ENCODE data around the gene KIRREL3.

DNA sequence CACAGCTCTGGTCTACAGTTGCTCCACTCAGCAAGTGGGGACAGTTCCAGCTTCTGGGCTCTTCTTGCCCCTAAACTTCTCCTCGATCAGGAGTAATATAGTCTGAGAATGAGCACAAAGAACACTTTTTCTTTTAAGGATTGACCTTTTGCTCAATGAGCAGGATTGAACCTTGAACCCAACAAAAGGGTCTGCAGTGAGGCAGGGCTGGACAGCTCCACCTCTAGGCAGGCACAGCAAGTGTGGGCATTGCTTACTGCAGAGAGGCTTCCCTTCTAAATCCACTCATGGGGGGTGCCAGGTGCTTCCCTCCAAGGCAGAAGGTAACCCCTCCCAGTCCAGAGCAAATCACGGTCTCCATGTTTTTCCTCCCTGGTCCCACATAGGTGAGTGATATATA lies 365.6 kb downstream of the KIRREL3 start:
- TF ChIP-seq CTCF (optimal IDR thresholded peaks at IDR 0.05 in 1 of 3, IDR thresholded peaks at IDR 0.05 in 1 of 3, conservative IDR thresholded peaks at IDR 0.05 in 1 of 3; ENCODE audit: extremely low read depth in 1 of 3, insufficient read depth in 2 of 3, low read length in 3 of 3) (no peak), EZH2 (IDR thresholded peaks at IDR 0.05; ENCODE audit: low read length) (no peak)
